ENCODE data around the gene BTBD1.
A peak's percentile ranks its signal among the peaks of the same experiment; 100 is the strongest.

Gene BTBD1

DNA sequence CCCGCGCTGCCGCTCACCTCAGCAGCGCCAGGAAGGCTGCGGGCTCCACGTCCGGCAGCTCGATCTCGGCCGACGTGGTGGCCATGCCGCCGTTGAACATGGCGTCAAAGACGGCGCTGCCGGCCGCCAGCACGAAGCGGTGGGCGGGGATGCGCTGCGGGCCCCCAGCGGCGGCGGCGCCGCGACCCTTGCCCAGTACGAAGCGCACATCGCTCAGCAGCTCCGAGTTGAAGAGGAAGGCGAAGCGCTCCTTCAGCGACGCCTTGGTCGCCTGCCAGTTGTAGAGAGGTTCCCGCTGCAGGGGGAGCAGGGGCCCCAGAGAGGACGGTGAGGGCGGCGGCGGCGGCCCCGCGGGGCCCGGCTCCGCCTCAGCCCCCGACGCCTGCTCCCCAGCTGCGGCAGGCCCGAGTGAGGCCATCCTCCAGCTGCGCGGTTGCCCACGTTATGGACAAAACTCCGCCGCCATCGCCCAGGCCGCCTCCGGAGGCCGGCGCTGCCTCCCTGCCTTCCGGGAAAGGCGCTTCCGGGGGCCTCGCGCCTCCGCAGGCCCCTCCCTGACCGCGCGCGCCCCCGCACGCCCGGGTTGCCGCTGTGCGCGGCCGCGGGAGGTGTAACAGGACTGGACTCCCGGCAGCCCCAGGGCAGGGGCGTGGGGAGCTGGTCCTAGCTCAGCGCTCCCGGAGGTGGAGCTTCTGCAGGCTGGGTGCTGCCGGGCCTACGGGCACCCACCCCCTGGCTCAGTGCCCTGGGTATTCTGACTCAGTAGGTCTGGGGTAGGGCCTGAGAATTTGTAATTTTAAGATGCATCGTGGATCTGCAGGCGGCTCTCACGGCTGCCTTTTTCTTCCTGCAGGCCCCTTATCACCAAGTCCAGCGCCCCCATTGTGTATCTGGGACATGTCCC, at the start of gene BTBD1:
Gene BTBD1, minus strand, starts transcription at position 519 of the 904 bp plus-strand sequence. Its CDS starts 101 bp downstream, at position 418.
- Histone ChIP-seq H3K36me3 (ENCODE audit: control insufficient read depth in 5 of 5, insufficient read depth in 5 of 5, low read length in 5 of 5) (peaks cover 0 to 3% (median 0%) of the 10 kb centered on the region in 5 donors), H3K9ac (ENCODE audit: low read length in 5 of 5) (peak within 1 kb of the TSS; percentile 75 to 97 (median 88)), H3K27me3 (ENCODE audit: control insufficient read depth in 5 of 5, insufficient read depth in 4 of 5, low read length in 5 of 5) (no peaks in the 10 kb centered on the region), H3K4me3 (ENCODE audit: low read depth in 1 of 5, low read length in 5 of 5) (peak within 1 kb of the TSS; percentile 70 to 96 (median 94)), H3K9me3 (ENCODE audit: control insufficient read depth in 5 of 5, low read length in 5 of 5) (no peaks in the 10 kb centered on the region), H3K27ac (ENCODE audit: low read depth, low read length) (peak within 1 kb of the TSS; percentile 90), H3K4me1 (ENCODE audit: control insufficient read depth in 5 of 5, insufficient read depth in 5 of 5, low read length in 5 of 5) (peaks cover 9 to 46% (median 43%) of the 10 kb centered on the region in 5 donors)

DNA sequence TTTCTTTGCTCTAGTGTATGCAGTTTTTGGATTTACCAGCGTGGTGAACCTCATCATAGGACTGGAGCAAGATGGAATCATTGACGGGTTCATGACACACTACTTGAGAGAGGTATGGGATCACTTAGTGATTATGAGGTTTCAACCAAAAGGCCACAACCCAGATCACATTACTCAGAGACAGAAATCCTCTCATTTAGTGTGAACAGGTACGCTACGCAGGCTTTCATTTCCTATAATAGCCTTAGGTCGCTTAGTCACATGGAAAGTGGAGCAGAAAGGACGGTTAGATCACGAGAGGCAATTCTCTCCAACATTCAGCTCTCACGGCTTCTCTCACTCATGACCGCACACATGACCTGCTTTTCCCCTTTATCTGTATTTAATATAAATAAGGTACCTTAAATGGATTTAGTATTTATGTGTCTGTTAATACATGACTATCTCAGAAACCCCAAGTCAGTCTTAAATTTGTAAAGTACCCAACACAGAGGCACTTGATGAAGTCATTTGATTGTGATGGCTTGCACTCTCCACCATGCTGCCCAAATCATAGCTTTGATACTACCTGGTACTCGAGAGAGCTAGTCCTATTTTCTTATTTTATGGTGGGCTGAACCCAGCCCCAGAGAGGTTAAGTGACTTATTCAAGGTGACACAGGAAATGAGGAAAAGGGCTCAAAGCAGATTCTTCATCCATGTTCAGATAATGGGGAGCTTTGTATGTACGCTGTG, 48.9 kb upstream of the BTBD1 start:
- H3K27me3 ChIP-seq (ENCODE audit: control insufficient read depth in 5 of 5, insufficient read depth in 4 of 5, low read length in 5 of 5), result no peaks in the 10 kb centered on the region

GRCh38 chr15:83115410-83115809, 48.4 kb upstream of the BTBD1 start:
- no peak overlapping the region for H3K9ac ChIP-seq (ENCODE audit: low read length in 5 of 5)
- H3K4me3 ChIP-seq (ENCODE audit: low read depth in 1 of 5, low read length in 5 of 5), result no peak overlapping the region
- H3K4me1 ChIP-seq (ENCODE audit: control insufficient read depth in 5 of 5, insufficient read depth in 5 of 5, low read length in 5 of 5), result peaks cover 0 to 32% (median 14%) of the 10 kb centered on the region in 5 donors
- peaks cover 0 to 35% (median 5%) of the 10 kb centered on the region in 5 donors for H3K36me3 ChIP-seq (ENCODE audit: control insufficient read depth in 5 of 5, insufficient read depth in 5 of 5, low read length in 5 of 5)
- H3K27me3 ChIP-seq (ENCODE audit: control insufficient read depth in 5 of 5, insufficient read depth in 4 of 5, low read length in 5 of 5), result no peaks in the 10 kb centered on the region
- H3K27ac ChIP-seq (ENCODE audit: low read depth, low read length), result no peak overlapping the region
- no peaks in the 10 kb centered on the region for H3K9me3 ChIP-seq (ENCODE audit: control insufficient read depth in 5 of 5, low read length in 5 of 5)

More for the DNA sequence above, 48.9 kb upstream of the BTBD1 start:
- Histone ChIP-seq H3K36me3 (ENCODE audit: control insufficient read depth in 5 of 5, insufficient read depth in 5 of 5, low read length in 5 of 5) (peaks cover 0 to 35% (median 5%) of the 10 kb centered on the region in 5 donors), H3K4me1 (ENCODE audit: control insufficient read depth in 5 of 5, insufficient read depth in 5 of 5, low read length in 5 of 5) (peaks cover 0 to 30% (median 14%) of the 10 kb centered on the region in 5 donors), H3K9me3 (ENCODE audit: control insufficient read depth in 5 of 5, low read length in 5 of 5) (no peaks in the 10 kb centered on the region), H3K27ac (ENCODE audit: low read depth, low read length) (no peak overlapping the region), H3K4me3 (ENCODE audit: low read depth in 1 of 5, low read length in 5 of 5) (no peak overlapping the region), H3K9ac (ENCODE audit: low read length in 5 of 5) (no peak overlapping the region)

GRCh38 chr15:83114856-83115255, 47.8 kb upstream of the BTBD1 start:
- peaks cover 0 to 38% (median 14%) of the 10 kb centered on the region in 5 donors for H3K4me1 ChIP-seq (ENCODE audit: control insufficient read depth in 5 of 5, insufficient read depth in 5 of 5, low read length in 5 of 5)
- peak overlapping the region; percentile 54 for H3K27ac ChIP-seq (ENCODE audit: low read depth, low read length)
- peaks cover 0 to 32% (median 5%) of the 10 kb centered on the region in 5 donors for H3K36me3 ChIP-seq (ENCODE audit: control insufficient read depth in 5 of 5, insufficient read depth in 5 of 5, low read length in 5 of 5)
- no peak overlapping the region for H3K9ac ChIP-seq (ENCODE audit: low read length in 5 of 5)
- no peak overlapping the region for H3K4me3 ChIP-seq (ENCODE audit: low read depth in 1 of 5, low read length in 5 of 5)
- no peaks in the 10 kb centered on the region for H3K9me3 ChIP-seq (ENCODE audit: control insufficient read depth in 5 of 5, low read length in 5 of 5)
- peaks cover 0 to 1% (median 0%) of the 10 kb centered on the region in 5 donors for H3K27me3 ChIP-seq (ENCODE audit: control insufficient read depth in 5 of 5, insufficient read depth in 4 of 5, low read length in 5 of 5)

DNA sequence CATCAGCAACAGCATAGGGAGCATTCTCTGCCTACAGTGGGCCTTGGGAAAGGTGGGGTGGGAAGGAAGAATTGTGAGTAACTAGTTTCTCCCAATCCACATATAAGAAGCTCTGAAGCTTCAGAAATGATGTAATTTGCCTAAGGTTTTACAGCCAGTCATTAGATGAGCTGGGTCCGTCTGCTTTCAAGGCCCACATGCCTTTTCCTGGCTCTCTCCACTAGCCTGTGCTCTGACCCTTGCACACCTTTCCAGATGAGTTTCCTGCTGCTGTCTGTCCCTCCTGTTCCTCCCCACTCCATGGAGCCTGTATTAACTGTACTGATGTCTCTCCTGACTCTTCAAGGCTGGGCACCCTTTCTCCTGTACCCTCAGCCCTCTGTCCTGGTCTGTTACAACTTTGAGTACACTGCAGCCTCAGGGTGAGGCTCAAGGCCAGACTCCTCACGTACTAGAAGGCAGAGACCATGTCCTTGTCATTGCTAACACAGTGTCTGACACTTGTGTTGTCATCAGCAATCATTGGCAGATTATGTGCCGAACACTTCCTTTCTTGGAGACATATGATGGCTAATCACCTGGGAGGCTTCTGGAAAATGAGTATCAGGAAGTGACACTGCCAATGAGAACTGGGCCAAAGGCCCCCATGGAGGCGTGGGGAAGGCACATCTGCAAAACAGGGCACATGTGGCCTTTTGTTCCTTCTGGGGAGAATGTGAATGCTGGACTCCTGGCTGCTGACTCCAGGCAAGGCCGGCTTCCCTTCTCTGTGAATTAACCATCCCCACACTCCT, 47.0 kb upstream of the BTBD1 start:
- Histone ChIP-seq H3K9me3 (ENCODE audit: control insufficient read depth in 5 of 5, low read length in 5 of 5) (no peaks in the 10 kb centered on the region), H3K4me1 (ENCODE audit: control insufficient read depth in 5 of 5, insufficient read depth in 5 of 5, low read length in 5 of 5) (peaks cover 3 to 46% (median 21%) of the 10 kb centered on the region in 5 donors), H3K36me3 (ENCODE audit: control insufficient read depth in 5 of 5, insufficient read depth in 5 of 5, low read length in 5 of 5) (peaks cover 0 to 25% (median 5%) of the 10 kb centered on the region in 5 donors), H3K27me3 (ENCODE audit: control insufficient read depth in 5 of 5, insufficient read depth in 4 of 5, low read length in 5 of 5) (peaks cover 1 to 7% (median 4%) of the 10 kb centered on the region in 5 donors), H3K4me3 (ENCODE audit: low read depth in 1 of 5, low read length in 5 of 5) (no peak overlapping the region), H3K27ac (ENCODE audit: low read depth, low read length) (peak overlapping the region; percentile 54), H3K9ac (ENCODE audit: low read length in 5 of 5) (peak overlapping the region in 1 of 5 donors; percentile 0)

- Histone ChIP-seq H3K27me3 (ENCODE audit: control insufficient read depth in 5 of 5, insufficient read depth in 4 of 5, low read length in 5 of 5) (peaks cover 9 to 18% (median 13%) of the 10 kb centered on the region in 5 donors), H3K27ac (ENCODE audit: low read depth, low read length) (peak overlapping the region; percentile 54)
Measured at GRCh38 chr15:83112956-83113299, 45.9 kb upstream of the BTBD1 start.

GRCh38 chr15:83112233-83112955, 45.3 kb upstream of the BTBD1 start:
- Histone ChIP-seq H3K27ac (ENCODE audit: low read depth, low read length) (peak overlapping the region; percentile 54), H3K4me3 (ENCODE audit: low read depth in 1 of 5, low read length in 5 of 5) (peak overlapping the region in 1 of 5 donors; percentile 2), H3K4me1 (ENCODE audit: control insufficient read depth in 5 of 5, insufficient read depth in 5 of 5, low read length in 5 of 5) (peaks cover 3 to 60% (median 35%) of the 10 kb centered on the region in 5 donors), H3K36me3 (ENCODE audit: control insufficient read depth in 5 of 5, insufficient read depth in 5 of 5, low read length in 5 of 5) (peaks cover 0 to 14% (median 3%) of the 10 kb centered on the region in 5 donors), H3K9ac (ENCODE audit: low read length in 5 of 5) (no peak overlapping the region), H3K9me3 (ENCODE audit: control insufficient read depth in 5 of 5, low read length in 5 of 5) (no peaks in the 10 kb centered on the region), H3K27me3 (ENCODE audit: control insufficient read depth in 5 of 5, insufficient read depth in 4 of 5, low read length in 5 of 5) (peaks cover 11 to 19% (median 16%) of the 10 kb centered on the region in 5 donors)

More at GRCh38 chr15:83112956-83113299, 45.9 kb upstream of the BTBD1 start:
- H3K4me3 ChIP-seq (ENCODE audit: low read depth in 1 of 5, low read length in 5 of 5), result no peak overlapping the region
- H3K9me3 ChIP-seq (ENCODE audit: control insufficient read depth in 5 of 5, low read length in 5 of 5), result no peaks in the 10 kb centered on the region
- H3K4me1 ChIP-seq (ENCODE audit: control insufficient read depth in 5 of 5, insufficient read depth in 5 of 5, low read length in 5 of 5), result peaks cover 3 to 57% (median 31%) of the 10 kb centered on the region in 5 donors
- peak overlapping the region in 1 of 5 donors; percentile 0 for H3K9ac ChIP-seq (ENCODE audit: low read length in 5 of 5)
- peaks cover 0 to 15% (median 3%) of the 10 kb centered on the region in 5 donors for H3K36me3 ChIP-seq (ENCODE audit: control insufficient read depth in 5 of 5, insufficient read depth in 5 of 5, low read length in 5 of 5)

DNA sequence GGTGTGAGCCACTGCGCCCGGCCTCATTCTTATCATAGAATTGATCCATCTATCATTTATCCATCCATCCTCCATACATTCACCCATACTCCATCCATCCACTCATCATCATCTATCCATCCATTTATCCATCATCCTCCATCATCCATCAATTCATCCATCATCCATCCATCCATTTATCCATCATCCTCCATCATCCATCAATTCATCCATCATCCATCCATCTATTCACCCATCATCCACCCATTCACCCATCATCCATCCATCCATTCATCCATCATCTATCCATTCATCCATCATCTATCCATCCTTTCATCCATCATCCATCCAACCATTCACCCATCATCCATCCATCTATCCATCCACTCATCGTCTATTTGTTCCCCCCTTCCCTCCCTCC, 44.1 kb upstream of the BTBD1 start:
- peaks cover 0 to 8% (median 0%) of the 10 kb centered on the region in 5 donors for H3K36me3 ChIP-seq (ENCODE audit: control insufficient read depth in 5 of 5, insufficient read depth in 5 of 5, low read length in 5 of 5)
- no peaks in the 10 kb centered on the region for H3K9me3 ChIP-seq (ENCODE audit: control insufficient read depth in 5 of 5, low read length in 5 of 5)
- H3K4me3 ChIP-seq (ENCODE audit: low read depth in 1 of 5, low read length in 5 of 5), result no peak overlapping the region
- peaks cover 3 to 66% (median 40%) of the 10 kb centered on the region in 5 donors for H3K4me1 ChIP-seq (ENCODE audit: control insufficient read depth in 5 of 5, insufficient read depth in 5 of 5, low read length in 5 of 5)
- no peak overlapping the region for H3K9ac ChIP-seq (ENCODE audit: low read length in 5 of 5)
- peaks cover 12 to 19% (median 16%) of the 10 kb centered on the region in 5 donors for H3K27me3 ChIP-seq (ENCODE audit: control insufficient read depth in 5 of 5, insufficient read depth in 4 of 5, low read length in 5 of 5)
- no peak overlapping the region for H3K27ac ChIP-seq (ENCODE audit: low read depth, low read length)

DNA sequence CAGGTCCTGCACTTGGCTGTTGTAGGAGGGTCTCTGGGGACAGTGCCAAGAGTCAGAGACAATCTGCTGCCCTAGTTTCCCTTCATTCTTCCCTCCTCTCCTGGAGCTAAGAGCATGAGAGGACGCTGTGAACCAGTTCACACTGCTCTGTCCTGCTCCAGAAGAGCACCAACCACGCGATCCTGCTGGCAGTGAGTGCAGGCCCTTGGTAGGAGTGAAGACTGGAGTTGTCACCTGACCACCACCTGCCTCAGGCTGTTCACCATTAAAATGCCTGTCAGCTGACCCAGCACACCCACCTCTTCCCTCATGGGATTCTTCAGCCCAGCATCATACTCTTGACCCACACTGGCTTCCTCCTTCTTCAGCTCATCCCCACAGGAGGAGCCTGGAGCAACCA, 43.3 kb upstream of the BTBD1 start:
- peaks cover 3 to 66% (median 40%) of the 10 kb centered on the region in 5 donors for H3K4me1 ChIP-seq (ENCODE audit: control insufficient read depth in 5 of 5, insufficient read depth in 5 of 5, low read length in 5 of 5)
- peaks cover 0 to 2% (median 0%) of the 10 kb centered on the region in 5 donors for H3K36me3 ChIP-seq (ENCODE audit: control insufficient read depth in 5 of 5, insufficient read depth in 5 of 5, low read length in 5 of 5)
- H3K27ac ChIP-seq (ENCODE audit: low read depth, low read length), result no peak overlapping the region
- peaks cover 12 to 19% (median 16%) of the 10 kb centered on the region in 5 donors for H3K27me3 ChIP-seq (ENCODE audit: control insufficient read depth in 5 of 5, insufficient read depth in 4 of 5, low read length in 5 of 5)
- no peak overlapping the region for H3K9ac ChIP-seq (ENCODE audit: low read length in 5 of 5)
- no peaks in the 10 kb centered on the region for H3K9me3 ChIP-seq (ENCODE audit: control insufficient read depth in 5 of 5, low read length in 5 of 5)
- H3K4me3 ChIP-seq (ENCODE audit: low read depth in 1 of 5, low read length in 5 of 5), result no peak overlapping the region
